Mesenchymal stem cell (in vitro differentiated cells and primary cell): ENCODE results near the gene BLOC1S3.
A peak's percentile ranks its signal among the peaks of the same experiment; 100 is the strongest.

ENCODE experiments used
- DNase-seq: peaks from one replicate; pipeline ENCODE4 v3.0.0-alpha.2; 2013
- H2AFZ ChIP-seq: one replicate; pipeline ENCODE4 v1.6.1; 2013; ENCODE audit warnings: low read depth, mild to moderate bottlenecking, control low read depth, inconsistent platforms, low read length, moderate library complexity
- H2AK5ac ChIP-seq: 2 replicates; pipeline ENCODE4 v1.6.1; 2013; ENCODE audit warnings: low read length, moderate library complexity, mild to moderate bottlenecking, inconsistent platforms; ENCODE audit not compliant: severe bottlenecking
- H2BK120ac ChIP-seq: one replicate; pipeline ENCODE4 v1.6.1; 2013; ENCODE audit warnings: low read depth, mild to moderate bottlenecking, inconsistent platforms, low read length, moderate library complexity
- H2BK12ac ChIP-seq, 2 experiments: one replicate each; pipeline ENCODE4 v1.6.1; 2013; ENCODE audit warnings: inconsistent platforms in 2 of 2, low read length in 2 of 2, mild to moderate bottlenecking in 2 of 2, moderate library complexity in 2 of 2, control low read depth in 1 of 2
- H2BK15ac ChIP-seq: one replicate; pipeline ENCODE4 v1.6.1; 2013; ENCODE audit warnings: mild to moderate bottlenecking, low read depth, inconsistent platforms; ENCODE audit not compliant: poor library complexity, severe bottlenecking
- H2BK5ac ChIP-seq: 2 replicates; pipeline ENCODE4 v1.6.1; 2013; ENCODE audit warnings: low read depth, mild to moderate bottlenecking, low read length, control low read depth, inconsistent platforms; ENCODE audit not compliant: poor library complexity, severe bottlenecking
- H3K14ac ChIP-seq, 2 experiments: one replicate each; pipeline ENCODE4 v1.6.1; 2013; ENCODE audit warnings: inconsistent platforms in 2 of 2, low read length in 2 of 2, control low read depth in 1 of 2, mild to moderate bottlenecking in 1 of 2, moderate library complexity in 1 of 2
- H3K18ac ChIP-seq, 2 experiments: one replicate each; pipeline ENCODE4 v1.6.1; 2013; ENCODE audit warnings: inconsistent platforms in 2 of 2, low read length in 2 of 2, control low read depth in 1 of 2, low read depth in 1 of 2, mild to moderate bottlenecking in 1 of 2
- H3K23ac ChIP-seq, 2 experiments: one replicate each; pipeline ENCODE4 v1.6.1; 2013; ENCODE audit warnings: inconsistent platforms in 2 of 2, low read length in 2 of 2, mild to moderate bottlenecking in 2 of 2, moderate library complexity in 2 of 2, control low read depth in 1 of 2
- H3K27ac ChIP-seq: 2 replicates; pipeline ENCODE4 v1.5.1; 2013; ENCODE audit warnings: mild to moderate bottlenecking, moderate library complexity, low read length, control low read depth, inconsistent platforms; ENCODE audit not compliant: poor library complexity, severe bottlenecking
- H3K27me3 ChIP-seq, 2 experiments: 2 replicates each; pipeline versions ENCODE4 v1.6.1 to v1.7.0; 2013; ENCODE audit warnings: low read length in 2 of 2, mild to moderate bottlenecking in 2 of 2, moderate library complexity in 2 of 2, control low read depth in 1 of 2, inconsistent platforms in 1 of 2; ENCODE audit not compliant: control insufficient read depth in 1 of 2, insufficient read depth in 1 of 2
- H3K36me3 ChIP-seq, 2 experiments: 2 replicates each; pipeline versions ENCODE4 v1.6.1 to v1.7.0; 2013; ENCODE audit warnings: low read length in 2 of 2, control low read depth in 1 of 2, inconsistent platforms in 1 of 2, low read depth in 1 of 2, mild to moderate bottlenecking in 1 of 2; ENCODE audit not compliant: insufficient read depth in 2 of 2, control insufficient read depth in 1 of 2
- H3K4ac ChIP-seq, 2 experiments: one replicate each; pipeline ENCODE4 v1.6.1; 2013; ENCODE audit warnings: inconsistent platforms in 2 of 2, low read length in 2 of 2, mild to moderate bottlenecking in 2 of 2, moderate library complexity in 2 of 2, control low read depth in 1 of 2, low read depth in 1 of 2
- H3K4me1 ChIP-seq: 2 replicates; pipeline ENCODE4 v1.6.1; 2013; ENCODE audit warnings: low read depth, low read length, control low read depth; ENCODE audit not compliant: control insufficient read depth, insufficient read depth
- H3K4me2 ChIP-seq: 2 replicates; pipeline ENCODE4 v1.6.1; 2013; ENCODE audit warnings: low read length, mild to moderate bottlenecking, inconsistent platforms; ENCODE audit not compliant: poor library complexity, severe bottlenecking
- H3K4me3 ChIP-seq, 2 experiments: 2 replicates each; pipeline versions ENCODE4 v1.5.1 to v1.7.0; 2013; ENCODE audit warnings: low read length in 2 of 2, mild to moderate bottlenecking in 2 of 2, control low read depth in 1 of 2, low read depth in 1 of 2; ENCODE audit not compliant: insufficient read depth in 1 of 2
- H3K79me1 ChIP-seq: replicated peaks from 2 replicates; pipeline ENCODE4 v1.6.1; 2013; ENCODE audit warnings: mild to moderate bottlenecking, control low read depth, low read length, inconsistent platforms; ENCODE audit not compliant: poor library complexity, severe bottlenecking
- H3K9ac ChIP-seq: 2 replicates; pipeline ENCODE4 v1.7.0; 2013; ENCODE audit warnings: mild to moderate bottlenecking, low read length, moderate library complexity
- H3K9me3 ChIP-seq: 2 replicates; pipeline ENCODE4 v1.7.0; 2013; ENCODE audit warnings: mild to moderate bottlenecking, low read length; ENCODE audit not compliant: control insufficient read depth
- H4K8ac ChIP-seq: one replicate; pipeline ENCODE4 v1.6.1; 2013; ENCODE audit warnings: inconsistent platforms, mild to moderate bottlenecking, low read length, moderate library complexity
- H4K91ac ChIP-seq: one replicate; pipeline ENCODE4 v1.6.1; 2013; ENCODE audit warnings: mild to moderate bottlenecking, low read length, inconsistent platforms
- WGBS: methylation state at CpG from one replicate; pipeline ENCODE4 v1.1.7; 2013; ENCODE audit warnings: mixed read lengths; 5-methylcytosine and 5-hydroxymethylcytosine counted together

The BLOC1S3 gene

DNA sequence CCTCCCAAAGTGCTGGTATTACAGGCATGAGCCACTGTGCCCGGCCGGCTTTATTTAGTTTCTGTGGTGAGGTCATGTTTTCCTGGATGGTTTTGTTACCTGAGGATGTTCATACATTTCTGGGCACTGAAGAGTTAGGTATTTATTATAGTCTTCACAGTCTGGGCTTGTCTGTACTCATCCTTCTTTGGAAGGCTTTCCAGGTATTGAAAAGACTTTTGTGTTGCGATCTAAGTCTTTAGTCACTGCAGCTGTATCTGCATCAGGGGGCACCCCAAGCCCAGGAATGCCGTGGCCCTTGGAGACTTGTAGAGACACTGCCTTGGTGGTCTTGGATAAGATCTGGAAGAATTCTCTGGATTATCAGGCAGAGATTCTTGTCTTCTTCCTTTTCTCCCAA lies 12.8 kb downstream of the BLOC1S3 start:
- Histone ChIP-seq H4K8ac (no peak overlapping the region), H3K9ac (no peak overlapping the region), H3K4ac (no peak overlapping the region), H3K18ac (no peak overlapping the region), H2AFZ (no peak overlapping the region), H3K27me3 (no peaks in the 10 kb centered on the region), H2BK5ac (no peak overlapping the region), H2BK12ac (no peak overlapping the region), H3K14ac (no peak overlapping the region), H3K23ac (no peak overlapping the region), H3K36me3 (peaks cover 0 to 2% of the 10 kb centered on the region in 2 experiments), H2BK15ac (no peak overlapping the region), H3K79me1 (no peaks in the 10 kb centered on the region), H3K9me3 (no peaks in the 10 kb centered on the region), H2BK120ac (no peak overlapping the region), H3K4me3 (no peak overlapping the region), H3K27ac (no peak overlapping the region), H2AK5ac (no peak overlapping the region), H3K4me1 (peaks cover 4% of the 10 kb centered on the region), H3K4me2 (no peak overlapping the region), H4K91ac (no peak overlapping the region)
- no peak for DNase-seq
- 94% methylated on average over 4 of the region's 4 CpGs for WGBS

DNA sequence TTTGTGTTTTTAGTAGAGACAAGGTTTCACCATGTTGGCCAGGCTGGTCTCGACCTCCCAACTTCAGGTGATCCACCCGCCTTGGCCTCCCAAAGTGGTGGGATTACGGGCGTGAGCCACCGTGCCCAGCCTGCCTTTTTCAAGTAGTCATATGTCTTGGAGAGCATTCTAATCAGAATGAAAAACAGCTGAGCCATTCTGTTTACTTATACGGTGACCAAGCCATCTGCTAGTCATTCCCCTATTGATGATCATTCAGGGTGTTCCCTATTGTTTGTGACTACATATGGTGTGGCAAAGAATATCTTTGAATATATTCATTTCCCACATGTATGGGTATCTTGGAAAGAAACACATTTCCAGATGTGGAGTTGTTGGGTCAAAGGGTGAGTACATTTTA lies 17.2 kb downstream of the BLOC1S3 start:
- 57% methylated on average over 6 of the region's 6 CpGs for WGBS
- no peak overlapping the region for H2BK5ac ChIP-seq
- no peaks in the 10 kb centered on the region for H3K27me3 ChIP-seq
- no peak overlapping the region for H3K27ac ChIP-seq
- H3K18ac ChIP-seq, result no peak overlapping the region
- H2BK12ac ChIP-seq, result no peak overlapping the region
- H3K9ac ChIP-seq, result no peak overlapping the region
- H3K9me3 ChIP-seq, result no peaks in the 10 kb centered on the region
- H3K4me1 ChIP-seq, result no peaks in the 10 kb centered on the region
- no peak overlapping the region for H2BK120ac ChIP-seq
- no peak overlapping the region for H3K4ac ChIP-seq
- no peak overlapping the region for H3K14ac ChIP-seq
- no peaks in the 10 kb centered on the region for H3K36me3 ChIP-seq
- peak; percentile 65 for DNase-seq
- H2BK15ac ChIP-seq, result no peak overlapping the region
- H2AK5ac ChIP-seq, result no peak overlapping the region
- H3K4me3 ChIP-seq, result no peak overlapping the region
- no peak overlapping the region for H4K91ac ChIP-seq
- no peaks in the 10 kb centered on the region for H3K79me1 ChIP-seq
- no peak overlapping the region for H3K23ac ChIP-seq
- H4K8ac ChIP-seq, result no peak overlapping the region
- no peak overlapping the region for H2AFZ ChIP-seq
- H3K4me2 ChIP-seq, result no peak overlapping the region

DNA sequence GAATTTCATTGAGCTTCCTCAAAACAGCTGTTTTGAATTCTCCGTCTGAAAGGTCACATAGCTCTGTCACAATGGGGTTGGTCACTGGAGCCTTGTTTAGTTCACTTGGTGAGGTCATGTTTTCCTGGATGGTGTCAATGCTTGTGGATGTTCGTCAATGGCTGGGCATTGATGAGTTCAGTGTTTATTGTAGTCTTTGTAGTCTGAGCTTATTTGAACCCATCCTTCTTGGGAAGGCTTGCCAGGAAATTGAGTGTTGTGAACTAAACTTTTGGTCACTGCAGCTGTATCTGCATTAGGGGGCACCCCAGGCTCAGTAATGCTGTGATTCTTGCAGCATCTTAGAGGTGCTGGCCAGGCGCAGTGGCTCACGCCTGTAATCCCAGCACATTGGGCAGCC lies 22.0 kb downstream of the BLOC1S3 start:
- Histone ChIP-seq H3K9me3 (no peaks in the 10 kb centered on the region), H2BK15ac (no peak overlapping the region), H2BK12ac (no peak overlapping the region), H2AK5ac (no peak overlapping the region), H3K9ac (no peak overlapping the region), H4K91ac (no peak overlapping the region), H2BK5ac (no peak overlapping the region), H4K8ac (no peak overlapping the region), H2BK120ac (no peak overlapping the region), H3K4me3 (no peak overlapping the region), H3K23ac (no peak overlapping the region), H2AFZ (no peak overlapping the region), H3K4me2 (no peak overlapping the region), H3K4ac (no peak overlapping the region), H3K27me3 (no peaks in the 10 kb centered on the region), H3K27ac (no peak overlapping the region), H3K79me1 (no peaks in the 10 kb centered on the region), H3K4me1 (no peaks in the 10 kb centered on the region), H3K18ac (no peak overlapping the region), H3K14ac (no peak overlapping the region), H3K36me3 (no peaks in the 10 kb centered on the region)
- peak; percentile 76 for DNase-seq
- WGBS, result 50% methylated on average over 4 of the region's 4 CpGs

DNA sequence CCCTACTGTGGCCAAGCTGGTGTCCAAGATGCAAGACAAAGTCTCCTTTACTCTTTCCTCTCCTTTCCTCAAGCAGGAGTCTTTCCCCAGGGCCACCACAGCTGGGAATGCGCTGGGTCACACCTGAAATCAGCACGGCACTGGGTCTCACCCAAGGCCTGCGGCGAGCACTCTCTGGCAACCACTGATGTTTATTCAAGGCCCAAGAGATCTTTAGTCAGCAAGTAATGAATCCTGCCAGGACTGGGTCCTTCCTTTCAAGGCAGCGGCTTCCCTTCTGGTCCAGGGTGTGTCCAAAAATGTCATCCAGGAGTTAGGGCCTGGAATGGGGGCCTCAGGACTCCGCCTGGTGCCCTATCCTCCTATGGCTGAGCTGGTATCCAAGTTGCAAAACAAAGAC lies 24.1 kb downstream of the BLOC1S3 start:
- no peak overlapping the region for H4K8ac ChIP-seq
- H3K14ac ChIP-seq, result no peak overlapping the region
- no peak overlapping the region for H3K9ac ChIP-seq
- H2BK120ac ChIP-seq, result no peak overlapping the region
- WGBS, result 87% methylated on average over 6 of the region's 6 CpGs
- H3K27me3 ChIP-seq, result no peaks in the 10 kb centered on the region
- no peak overlapping the region for H3K4me2 ChIP-seq
- H3K4me3 ChIP-seq, result no peak overlapping the region
- no peak overlapping the region for H2AK5ac ChIP-seq
- H3K18ac ChIP-seq, result no peak overlapping the region
- no peak overlapping the region for H2AFZ ChIP-seq
- no peak overlapping the region for H2BK12ac ChIP-seq
- H3K27ac ChIP-seq, result no peak overlapping the region
- no peak overlapping the region for H2BK5ac ChIP-seq
- no peak overlapping the region for H3K23ac ChIP-seq
- no peak overlapping the region for H2BK15ac ChIP-seq
- H3K79me1 ChIP-seq, result no peaks in the 10 kb centered on the region
- no peak overlapping the region for H3K4ac ChIP-seq
- no peak overlapping the region for H4K91ac ChIP-seq
- no peaks in the 10 kb centered on the region for H3K36me3 ChIP-seq
- no peaks in the 10 kb centered on the region for H3K4me1 ChIP-seq
- H3K9me3 ChIP-seq, result no peaks in the 10 kb centered on the region
- no peak for DNase-seq
